Peyer's patch (tissue), 4 donors: ENCODE measurements around the gene LRP10.

Experiments used
- POLR2A ChIP-seq, 2 donors: fragments of 450-650 bp; IDR thresholded peaks; one replicate each; pipeline ENCODE4 v1.5.1; 2017; ENCODE audit warnings: antibody characterized with exemption in 2 of 2, mild to moderate bottlenecking in 2 of 2, moderate library complexity in 2 of 2
- TF ChIP-seq, protein P1 (sequence below), 6 experiments: fragments of 450-650 bp in 4 of 6; fragments of 200-600 bp in 2 of 6; sonication (generic) in 1 of 6; IDR thresholded peaks; one replicate each; pipeline ENCODE4 v1.5.1; 2017 to 2019; ENCODE audit warnings: antibody characterized with exemption in 6 of 6, mild to moderate bottlenecking in 3 of 6, moderate library complexity in 1 of 6

DNA sequence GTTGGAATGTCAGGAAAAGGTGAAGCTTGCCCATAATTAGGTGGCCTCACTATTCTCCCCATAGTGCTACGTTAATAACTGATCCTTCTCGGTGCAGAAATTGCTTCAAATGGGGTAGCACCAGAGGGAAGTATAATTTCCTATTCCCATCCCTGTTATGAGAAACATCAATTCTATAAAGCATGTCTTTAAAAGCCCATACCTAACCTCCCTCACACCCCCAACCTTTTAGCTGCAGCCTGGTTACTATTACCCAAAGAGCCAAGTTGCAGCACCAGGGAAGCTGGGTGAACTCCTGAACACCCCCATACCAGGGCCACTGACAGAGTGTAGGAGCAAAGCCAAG, 32.2 kb downstream of the LRP10 start:
- TF ChIP-seq, protein P1, sequence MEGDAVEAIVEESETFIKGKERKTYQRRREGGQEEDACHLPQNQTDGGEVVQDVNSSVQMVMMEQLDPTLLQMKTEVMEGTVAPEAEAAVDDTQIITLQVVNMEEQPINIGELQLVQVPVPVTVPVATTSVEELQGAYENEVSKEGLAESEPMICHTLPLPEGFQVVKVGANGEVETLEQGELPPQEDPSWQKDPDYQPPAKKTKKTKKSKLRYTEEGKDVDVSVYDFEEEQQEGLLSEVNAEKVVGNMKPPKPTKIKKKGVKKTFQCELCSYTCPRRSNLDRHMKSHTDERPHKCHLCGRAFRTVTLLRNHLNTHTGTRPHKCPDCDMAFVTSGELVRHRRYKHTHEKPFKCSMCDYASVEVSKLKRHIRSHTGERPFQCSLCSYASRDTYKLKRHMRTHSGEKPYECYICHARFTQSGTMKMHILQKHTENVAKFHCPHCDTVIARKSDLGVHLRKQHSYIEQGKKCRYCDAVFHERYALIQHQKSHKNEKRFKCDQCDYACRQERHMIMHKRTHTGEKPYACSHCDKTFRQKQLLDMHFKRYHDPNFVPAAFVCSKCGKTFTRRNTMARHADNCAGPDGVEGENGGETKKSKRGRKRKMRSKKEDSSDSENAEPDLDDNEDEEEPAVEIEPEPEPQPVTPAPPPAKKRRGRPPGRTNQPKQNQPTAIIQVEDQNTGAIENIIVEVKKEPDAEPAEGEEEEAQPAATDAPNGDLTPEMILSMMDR (IDR thresholded peaks at IDR 0.05), result no peak
- TF ChIP-seq POLR2A (IDR thresholded peaks at IDR 0.05), result no peak
